ENCODE measurements around the gene SVOP. TPM values are rescaled to one million over a fixed set of nuclear protein-coding genes. Genes with fewer than 3 reads are reported as not detected.

SVOP gene
- total and polyA plus RNA-seq, 2 experiments from 2014 or later = 0.10 TPM; not detected in 1

GRCh38 chr12:109016016-109016415 is 4.9 kb downstream of the SVOP start (continued):
- TF ChIP-seq CTCF (conservative IDR thresholded peaks at IDR 0.05; ENCODE audit: low read depth in 2 of 2) (no peak), EZH2 (IDR thresholded peaks at IDR 0.05; ENCODE audit: low read depth, unreplicated experiment) (no peak), JUNB (IDR thresholded peaks at IDR 0.05; ENCODE audit: unreplicated experiment) (no peak), STAT1 (IDR thresholded peaks at IDR 0.05; ENCODE audit: unreplicated experiment) (no peak)

DNA sequence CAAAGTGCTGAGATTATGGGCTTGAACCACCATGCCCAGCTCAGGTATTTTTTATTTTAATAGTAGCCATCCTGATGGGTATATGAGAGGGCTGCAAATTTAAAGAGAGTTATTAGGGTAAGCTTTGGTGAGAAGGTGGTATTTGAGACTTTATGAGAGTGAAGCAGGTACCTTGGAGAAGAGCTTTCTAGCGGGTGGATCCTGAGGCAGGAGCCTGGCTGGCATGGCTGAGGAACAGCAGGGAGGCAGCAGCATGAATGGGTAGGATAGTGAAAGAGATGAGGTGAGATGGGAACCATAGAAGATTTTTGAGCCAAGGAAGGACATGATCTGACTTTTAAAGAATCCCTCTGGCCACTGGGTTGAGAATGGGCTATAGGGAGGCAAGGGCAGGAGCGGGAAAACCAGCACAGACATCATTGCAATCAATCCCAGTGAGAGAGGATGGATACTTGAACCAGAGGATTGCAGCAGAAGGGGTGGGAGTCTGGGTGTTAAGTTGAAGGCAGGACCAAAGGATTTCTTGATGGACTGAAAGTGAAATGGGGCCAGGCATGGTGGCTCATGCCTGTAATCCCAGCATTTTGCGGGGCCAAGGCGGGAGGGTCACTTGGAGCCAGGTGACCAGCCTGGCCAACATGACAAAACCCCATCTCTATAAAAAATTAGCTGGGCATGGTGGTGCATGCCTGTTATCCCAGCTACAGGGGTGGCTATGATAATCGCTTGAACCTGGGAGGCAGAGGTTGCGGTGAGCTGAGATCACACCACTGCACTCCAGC is 5.7 kb downstream of the SVOP start:
- ATAC-seq = no peak
- Histone ChIP-seq H2AFZ (no peak overlapping the region), H3K79me2 (replicated peaks; ENCODE audit: insufficient read depth) (no peaks in the 10 kb centered on the region), H4K20me1 (replicated peaks; ENCODE audit: insufficient read depth) (no peaks in the 10 kb centered on the region), H3K4me3 (no peak overlapping the region), H3K27ac (ENCODE audit: low read depth) (no peak overlapping the region), H3K4me2 (no peak overlapping the region), H3K36me3 (ENCODE audit: insufficient read depth) (no peaks in the 10 kb centered on the region), H3K9me2 (ENCODE audit: insufficient read depth) (peaks cover 3% of the 10 kb centered on the region; the same call in 1 of the 2 replicates), H3K4me1 (ENCODE audit: insufficient read depth) (no peaks in the 10 kb centered on the region), H3K27me3 (ENCODE audit: insufficient read depth) (no peaks in the 10 kb centered on the region), H3F3A (replicated peaks; ENCODE audit: low read depth) (no peaks in the 10 kb centered on the region)
- no peaks in the 10 kb centered on the region for H3K36me3 Mint-ChIP-seq (ENCODE audit: low read depth)
- no peak overlapping the region for H3K27ac Mint-ChIP-seq
- no peak for DNase-seq (ENCODE audit: low spot score)
- no peaks in the 10 kb centered on the region for H3K9me3 Mint-ChIP-seq
- H3K27me3 Mint-ChIP-seq (ENCODE audit: insufficient read depth, low read depth, poor library complexity) = peaks cover 1% of the 10 kb centered on the region
- TF ChIP-seq CREB1 (CRISPR knock-in tag; IDR thresholded peaks at IDR 0.05; ENCODE audit: low read depth) (no peak), REST (IDR thresholded peaks at IDR 0.05; ENCODE audit: unreplicated experiment) (no peak), POLR2AphosphoS5 (IDR thresholded peaks at IDR 0.05; ENCODE audit: low read depth) (no peak), JUNB (IDR thresholded peaks at IDR 0.05; ENCODE audit: unreplicated experiment) (no peak), EZH2 (IDR thresholded peaks at IDR 0.05; ENCODE audit: low read depth, unreplicated experiment) (no peak), ZNF331 (CRISPR knock-in tag; IDR thresholded peaks at IDR 0.05; ENCODE audit: low read depth) (no peak)
- H3K4me1 Mint-ChIP-seq = peaks cover 4% of the 10 kb centered on the region; the same call in 1 of the 3 replicates
- H3K4me3 Mint-ChIP-seq = no peak overlapping the region

Measured in GM23338 (cell line).